Measurements from ENCODE around the gene FBXW11. TPM values are rescaled to one million over a fixed set of nuclear protein-coding genes. Genes with fewer than 3 reads are reported as not detected.

The FBXW11 gene
- total RNA-seq, 4 donors from 2014 or later: 35.9 to 111 (median 63.7) TPM

- no peaks in the 10 kb centered on the region for H3K27me3 ChIP-seq
- no peak for DNase-seq
- no peak overlapping the region for H3K27ac ChIP-seq
- no peaks in the 10 kb centered on the region for H3K9me3 ChIP-seq
- no peak overlapping the region for H3K4me3 ChIP-seq
- H3K4me1 ChIP-seq: no peaks in the 10 kb centered on the region
- intact Hi-C loops (cut with DNase I; ENCODE audit: low total_unique reads): no loop called here
- TF ChIP-seq POLR2A (IDR thresholded peaks at IDR 0.05) (no peak), CTCF (IDR thresholded peaks at IDR 0.05) (no peak)
- H3K36me3 ChIP-seq: no peaks in the 10 kb centered on the region
These were observed 99.5 kb downstream of the FBXW11 start for GRCh38 chr5:171906703-171907590.

GRCh38 chr5:171906066-171906570 lies 100.3 kb downstream of the FBXW11 start:
- H3K27ac ChIP-seq: no peak overlapping the region
- H3K27me3 ChIP-seq: no peaks in the 10 kb centered on the region
- H3K4me3 ChIP-seq: no peak overlapping the region
- no peak for DNase-seq
- no peaks in the 10 kb centered on the region for H3K4me1 ChIP-seq
- intact Hi-C loops (cut with DNase I; ENCODE audit: low total_unique reads): no loop called here
- H3K36me3 ChIP-seq: no peaks in the 10 kb centered on the region
- no peaks in the 10 kb centered on the region for H3K9me3 ChIP-seq
- no peak for TF ChIP-seq POLR2A (IDR thresholded peaks at IDR 0.05)
- no peak for TF ChIP-seq CTCF (IDR thresholded peaks at IDR 0.05)

GRCh38 chr5:171904886-171905285 lies 101.6 kb downstream of the FBXW11 start:
- no peaks in the 10 kb centered on the region for H3K27me3 ChIP-seq
- TF ChIP-seq CTCF (IDR thresholded peaks at IDR 0.05) (no peak), POLR2A (IDR thresholded peaks at IDR 0.05) (no peak)
- H3K27ac ChIP-seq: no peak overlapping the region
- H3K9me3 ChIP-seq: no peaks in the 10 kb centered on the region
- H3K36me3 ChIP-seq: no peaks in the 10 kb centered on the region
- H3K4me3 ChIP-seq: no peak overlapping the region
- no peak for DNase-seq
- no peaks in the 10 kb centered on the region for H3K4me1 ChIP-seq
- intact Hi-C loops (cut with DNase I; ENCODE audit: low total_unique reads): loop anchor here (5.0 kb wide), 1 partner anchor 483 kb away; no protein-coding TSS in a partner anchor

GRCh38 chr5:171901764-171902163 lies 104.7 kb downstream of the FBXW11 start:
- no peak for DNase-seq
- intact Hi-C loops (cut with DNase I; ENCODE audit: low total_unique reads): loop anchor here (5.0 kb wide), 1 partner anchor 479 kb away; no protein-coding TSS in a partner anchor

More at GRCh38 chr5:171901764-171902163, 104.7 kb downstream of the FBXW11 start:
- no peaks in the 10 kb centered on the region for H3K9me3 ChIP-seq
- no peaks in the 10 kb centered on the region for H3K36me3 ChIP-seq
- TF ChIP-seq CTCF (IDR thresholded peaks at IDR 0.05) (no peak), POLR2A (IDR thresholded peaks at IDR 0.05) (no peak)
- H3K27ac ChIP-seq: no peak overlapping the region
- no peaks in the 10 kb centered on the region for H3K27me3 ChIP-seq
- no peaks in the 10 kb centered on the region for H3K4me1 ChIP-seq
- no peak overlapping the region for H3K4me3 ChIP-seq
